H1 (cell line): ENCODE data around the gene TM4SF1. TPM values are rescaled to one million over a fixed set of nuclear protein-coding genes. Genes with fewer than 3 reads are reported as not detected.

Experiments
- CTCF ChIA-PET: fragments of 300-600 bp; sonication (Branson Sonifier 250); formaldehyde crosslinking; loops from one replicate; lab custom pipeline; 2021; ENCODE audit not compliant: partially characterized antibody; lab: Charles Lee
- POLR2A ChIA-PET: fragments of 300-600 bp; sonication (Branson Sonifier 250); formaldehyde crosslinking; loops from one replicate; lab custom pipeline; 2021; ENCODE audit warnings: inconsistent platforms; ENCODE audit not compliant: partially characterized antibody; lab: Charles Lee
- DNase-seq, 2 experiments: peaks; one replicate each; pipeline versions ENCODE4 v3.0.0 to v3.0.0-alpha.2; 2010 to 2022; ENCODE audit warnings: low spot score in 2 of 2, low read depth in 1 of 2, mixed read lengths in 1 of 2
- FAIRE-seq: peaks from 2 replicates; lab custom pipeline; 2011; peaks lifted over from hg19 to GRCh38; lab: Jason Lieb, UNC
- H2AFZ ChIP-seq: 2 replicates; pipeline ENCODE4 v1.8.1; 2012; ENCODE audit warnings: low read length, inconsistent platforms
- H2AK5ac ChIP-seq: 2 replicates; pipeline ENCODE4 v1.6.1; 2013; ENCODE audit warnings: low read depth, low read length
- H2BK120ac ChIP-seq: replicated peaks from 2 replicates; pipeline ENCODE3; 2013; ENCODE audit warnings: low read depth, low read length, inconsistent platforms
- H2BK12ac ChIP-seq: 2 replicates; pipeline ENCODE4 v1.6.1; 2013; ENCODE audit warnings: low read depth, low read length
- H2BK15ac ChIP-seq: 2 replicates; pipeline ENCODE4 v1.6.1; 2013; ENCODE audit warnings: low read length
- H2BK20ac ChIP-seq: 2 replicates; pipeline ENCODE4 v1.6.1; 2013; ENCODE audit warnings: low read length
- H2BK5ac ChIP-seq: 2 replicates; pipeline ENCODE4 v1.6.1; 2013; ENCODE audit warnings: low read depth, low read length
- H3K14ac ChIP-seq: 2 replicates; pipeline ENCODE4 v1.6.1; 2013; ENCODE audit warnings: inconsistent platforms; ENCODE audit not compliant: insufficient read length
- H3K18ac ChIP-seq: 2 replicates; pipeline ENCODE4 v1.6.1; 2013; ENCODE audit warnings: low read length; ENCODE audit errors: extremely low read depth
- H3K23ac ChIP-seq: 2 replicates; pipeline ENCODE4 v1.6.1; 2013; ENCODE audit warnings: inconsistent platforms; ENCODE audit not compliant: insufficient read length
- H3K23me2 ChIP-seq: 2 replicates; pipeline ENCODE4 v1.6.1; 2013; ENCODE audit warnings: low read depth, low read length
- H3K27ac ChIP-seq: 2 replicates; pipeline ENCODE4 v1.6.1; 2011; ENCODE audit warnings: low read depth, low read length, inconsistent platforms
- H3K27me3 ChIP-seq, 4 experiments: replicated peaks in 1 of 4; 1 replicate in 1 of 4; 2 replicates in 3 of 4; pipeline versions ENCODE4 v1.6.1 to v1.8.1; 2011 to 2013; ENCODE audit warnings: low read length in 3 of 4, mild to moderate bottlenecking in 3 of 4, inconsistent platforms in 2 of 4, mixed read lengths in 2 of 4, moderate library complexity in 1 of 4; ENCODE audit not compliant: control insufficient read depth in 3 of 4, insufficient read depth in 3 of 4; ENCODE audit errors: extremely low read depth in 1 of 4
- H3K36me3 ChIP-seq, 4 experiments: 2 replicates each; pipeline versions ENCODE4 v1.6.1 to v1.8.1; 2011 to 2013; ENCODE audit warnings: mild to moderate bottlenecking in 4 of 4, low read length in 3 of 4, moderate library complexity in 2 of 4, control low read depth in 1 of 4, inconsistent platforms in 1 of 4; ENCODE audit not compliant: insufficient read depth in 4 of 4, control insufficient read depth in 2 of 4
- H3K4ac ChIP-seq: replicated peaks from 2 replicates; pipeline ENCODE3; 2013; ENCODE audit warnings: low read length, low read depth, mixed read lengths, inconsistent platforms; ENCODE audit not compliant: insufficient read length
- H3K4me1 ChIP-seq, 4 experiments: replicated peaks in 1 of 4; 1 replicate in 1 of 4; 2 replicates in 3 of 4; pipeline versions ENCODE4 v1.6.1 to v1.8.1; 2011 to 2013; ENCODE audit warnings: low read length in 3 of 4, inconsistent platforms in 2 of 4, mixed read lengths in 1 of 4; ENCODE audit not compliant: insufficient read depth in 4 of 4, control insufficient read depth in 3 of 4
- H3K4me2 ChIP-seq, 2 experiments: 2 replicates each; pipeline versions ENCODE4 v1.6.1 to v1.8.1; 2011 to 2013; ENCODE audit warnings: low read depth in 2 of 2, low read length in 2 of 2, control low read depth in 1 of 2, inconsistent platforms in 1 of 2, mild to moderate bottlenecking in 1 of 2; ENCODE audit not compliant: insufficient read depth in 1 of 2
- H3K4me3 ChIP-seq, 4 experiments: fragments of 200-600, 300-600 bp in 1 of 4; sonication (generic), shearing (Covaris generic), sonication (Bioruptor Twin) in 1 of 4; 2 replicates each; pipeline versions ENCODE4 v1.5.1 to v1.8.1; 2011 to 2016; ENCODE audit warnings: low read length in 4 of 4, low read depth in 3 of 4, control low read depth in 2 of 4, inconsistent platforms in 2 of 4, mild to moderate bottlenecking in 2 of 4, mixed read lengths in 1 of 4, moderate library complexity in 1 of 4; ENCODE audit not compliant: insufficient read depth in 2 of 4; ENCODE audit errors: extremely low read depth in 1 of 4
- H3K56ac ChIP-seq: replicated peaks from 2 replicates; pipeline ENCODE3; 2013; ENCODE audit warnings: low read depth, mild to moderate bottlenecking, mixed read lengths, low read length, inconsistent platforms; ENCODE audit not compliant: insufficient read length
- H3K79me1 ChIP-seq: 2 replicates; pipeline ENCODE4 v1.6.1; 2013; ENCODE audit warnings: low read depth, low read length, control low read depth
- H3K79me2 ChIP-seq, 2 experiments: 2 replicates each; pipeline versions ENCODE4 v1.6.1 to v1.8.1; 2012 to 2013; ENCODE audit warnings: low read length in 2 of 2, mild to moderate bottlenecking in 2 of 2, inconsistent platforms in 1 of 2; ENCODE audit not compliant: insufficient read depth in 2 of 2, control insufficient read depth in 1 of 2
- H3K9ac ChIP-seq, 4 experiments: replicated peaks in 1 of 4; 1 replicate in 1 of 4; 2 replicates in 3 of 4; pipeline versions ENCODE4 v1.6.1 to v1.8.1; 2011 to 2013; ENCODE audit warnings: low read depth in 3 of 4, low read length in 3 of 4, control low read depth in 2 of 4, mild to moderate bottlenecking in 2 of 4, moderate library complexity in 2 of 4, inconsistent platforms in 1 of 4; ENCODE audit errors: extremely low read depth in 1 of 4
- H3K9me3 ChIP-seq, 2 experiments: 2 replicates each; pipeline versions ENCODE4 v1.6.1 to v1.8.1; 2012 to 2013; ENCODE audit warnings: mild to moderate bottlenecking in 2 of 2, moderate library complexity in 2 of 2, control low read depth in 1 of 2, inconsistent platforms in 1 of 2, low read depth in 1 of 2, low read length in 1 of 2, mixed read lengths in 1 of 2; ENCODE audit not compliant: insufficient read depth in 2 of 2
- H4K20me1 ChIP-seq, 2 experiments: replicated peaks in 1 of 2; 2 replicates each; pipeline versions ENCODE3 to v1.8.1; 2011 to 2013; ENCODE audit warnings: inconsistent platforms in 2 of 2, low read length in 2 of 2, mild to moderate bottlenecking in 1 of 2; ENCODE audit not compliant: insufficient read depth in 2 of 2, control insufficient read depth in 1 of 2
- H4K5ac ChIP-seq: 2 replicates; pipeline ENCODE4 v1.6.1; 2013; ENCODE audit warnings: low read length, low read depth, mixed read lengths, inconsistent platforms; ENCODE audit not compliant: insufficient read length
- H4K8ac ChIP-seq: 2 replicates; pipeline ENCODE4 v1.8.0; 2013; ENCODE audit warnings: mild to moderate bottlenecking, moderate library complexity, low read length, inconsistent platforms; ENCODE audit not compliant: insufficient read depth; ENCODE audit errors: extremely low read depth
- H4K91ac ChIP-seq: replicated peaks from 2 replicates; pipeline ENCODE3; 2013; ENCODE audit warnings: low read length, mixed read lengths, inconsistent platforms; ENCODE audit not compliant: insufficient read length
- EP300 ChIP-seq, 2 experiments: IDR thresholded peaks; 1 replicate in 1 of 2; 2 replicates in 1 of 2; pipeline ENCODE4 v1.6.1; 2011 to 2012; ENCODE audit warnings: low read depth in 2 of 2, low read length in 2 of 2, mild to moderate bottlenecking in 2 of 2, borderline replicate concordance in 1 of 2, inconsistent platforms in 1 of 2, moderate library complexity in 1 of 2
- HDAC6 ChIP-seq: IDR thresholded peaks from one replicate; pipeline ENCODE4 v1.7.1; 2012; ENCODE audit warnings: low read depth, mild to moderate bottlenecking, inconsistent platforms, low read length, moderate library complexity
- JUN ChIP-seq: IDR thresholded peaks from 2 replicates; pipeline ENCODE4 v1.6.1; 2011; ENCODE audit warnings: low read depth, mild to moderate bottlenecking, improper control_type of control experiment, low read length
- POLR2AphosphoS5 ChIP-seq: IDR thresholded peaks from 2 replicates; pipeline ENCODE4 v1.6.1; 2011; ENCODE audit warnings: low read depth, low read length
- SIX5 ChIP-seq: IDR thresholded peaks from 2 replicates; pipeline ENCODE4 v1.6.1; 2011; ENCODE audit warnings: mild to moderate bottlenecking, low read depth, low read length
- SP4 ChIP-seq: IDR thresholded peaks from 2 replicates; pipeline ENCODE4 v1.6.1; 2012; ENCODE audit warnings: low read length, inconsistent platforms
- ZNF274 ChIP-seq: IDR thresholded peaks from 2 replicates; pipeline ENCODE4 v1.7.0; 2012; ENCODE audit warnings: low read length, borderline replicate concordance; ENCODE audit errors: extremely low read depth
- WGBS, 2 experiments: shearing (Covaris generic) in 1 of 2; methylation state at CpG; one replicate each; pipeline versions ENCODE4 v1.1.6 to v1.1.7; 2013 to 2015; ENCODE audit warnings: low lambda C conversion rate in 2 of 2, mixed read lengths in 2 of 2, inconsistent platforms in 1 of 2, low coverage in 1 of 2, missing lambda C conversion rate in 1 of 2; ENCODE audit not compliant: insufficient replicate concordance in 2 of 2, insufficient coverage in 1 of 2, insufficient read length in 1 of 2; ENCODE audit errors: extremely low coverage in 1 of 2, missing lambda C conversion rate in 1 of 2; 5-methylcytosine and 5-hydroxymethylcytosine counted together
- polyA plus RNA-seq, 7 experiments: library from polyadenylated mRNA; depleted of rRNA in 3 of 7; stranded (reverse) in 5 of 7; unstranded in 2 of 7; fragments of >200 nt in 5 of 7; fragments of 200-250 nt in 2 of 7; gene quantifications; 1 replicate in 5 of 7; 2 replicates in 1 of 7; 4 replicates in 1 of 7; pipeline versions ENCODE4 v1.2.1 to v1.2.3, GENCODE V29; 2011 to 2013; ENCODE audit warnings: missing spikeins in 2 of 7, mixed read lengths in 2 of 7
- total RNA-seq: library from RNA; stranded (reverse); fragmentation: NEBNext Ultra II Directional; extraction: Animal tissue kit (Norgen Biotek cat#: 25700); gene quantifications from 2 replicates; pipeline ENCODE4 v1.2.1, GENCODE V29; 2021

Gene TM4SF1
- total and polyA plus RNA-seq, 2 of the 8 experiments (the other 6 are each of a cell fraction or from before 2014, with no cell fraction given), result 0.26 to 1.3 TPM

- WGBS, 2 experiments, result 89% methylated on average over 2 of the region's 2 CpGs; no CpG with 5 or more reads in 1 of the 2 experiments
- Histone ChIP-seq H4K8ac (no peak overlapping the region), H3K23ac (no peak overlapping the region), H3K27ac (no peak overlapping the region), H2AK5ac (no peak overlapping the region), H3K56ac (no peak overlapping the region), H3K4me2 (no peak overlapping the region), H2BK15ac (no peak overlapping the region), H3K79me2 (no peaks in the 10 kb centered on the region), H3K14ac (no peak overlapping the region), H4K5ac (no peak overlapping the region), H3K4me1 (peaks cover 0 to 13% (median 7%) of the 10 kb centered on the region in 4 experiments; a peak in 4 of 7 replicates), H3K18ac (no peak overlapping the region), H2BK120ac (no peak overlapping the region), H2BK5ac (no peak overlapping the region), H4K91ac (no peak overlapping the region), H3K23me2 (no peaks in the 10 kb centered on the region; the same call in 1 of the 2 replicates), H3K4me3 (no peak overlapping the region), H3K9ac (no peak overlapping the region), H3K79me1 (no peaks in the 10 kb centered on the region), H2AFZ (no peak overlapping the region), H3K9me3 (no peaks in the 10 kb centered on the region), H2BK20ac (no peak overlapping the region), H3K4ac (no peak overlapping the region), H3K36me3 (no peaks in the 10 kb centered on the region), H2BK12ac (no peak overlapping the region), H3K27me3 (no peaks in the 10 kb centered on the region), H4K20me1 (no peaks in the 10 kb centered on the region)
- no peak for FAIRE-seq
- TF ChIP-seq EP300 (IDR thresholded peaks at IDR 0.05; ENCODE audit: borderline replicate concordance in 1 of 2, low read depth in 2 of 2, low read length in 2 of 2) (no peak), SP4 (no peak), ZNF274 (no peak), POLR2AphosphoS5 (no peak), JUN (no peak), SIX5 (no peak), HDAC6 (no peak)
- CTCF ChIA-PET, result interaction anchor here (0.6 to 2.3 kb wide), 7 partner anchors 8 to 124 kb away, joined by 3 to 5 read pairs (median 4); no protein-coding TSS in a partner anchor
- DNase-seq, result no peak
- POLR2A ChIA-PET, result no interaction called here
These were observed 12.8 kb downstream of the TM4SF1 start for GRCh38 chr3:149364624-149365023.
